Right lobe of liver (tissue), 4 donors: ENCODE data around the gene DENND2A.

Experiments
- POLR2A ChIP-seq: fragments of 450-650 bp; IDR thresholded peaks from one replicate; pipeline ENCODE4 v1.6.1; 2017; ENCODE audit warnings: antibody characterized with exemption, mild to moderate bottlenecking
- TF ChIP-seq, protein P1 (sequence below), 4 donors: fragments of 200-600 bp in 3 of 4; fragments of 450-650 bp in 1 of 4; IDR thresholded peaks; one replicate each; pipeline versions ENCODE4 v1.5.1 to v1.8.0; 2016 to 2022; ENCODE audit warnings: antibody characterized with exemption in 4 of 4, mild to moderate bottlenecking in 2 of 4
- donor health status: DM: no; HTN: no; CAD: no.
- donor health status: DM: no; HTN: no; CAD: no.
- donor health status: DM: no; HTN: yes; CAD: no.

GRCh38 chr7:140686921-140687320, 46.3 kb upstream of the DENND2A start:
- TF ChIP-seq, protein P1, sequence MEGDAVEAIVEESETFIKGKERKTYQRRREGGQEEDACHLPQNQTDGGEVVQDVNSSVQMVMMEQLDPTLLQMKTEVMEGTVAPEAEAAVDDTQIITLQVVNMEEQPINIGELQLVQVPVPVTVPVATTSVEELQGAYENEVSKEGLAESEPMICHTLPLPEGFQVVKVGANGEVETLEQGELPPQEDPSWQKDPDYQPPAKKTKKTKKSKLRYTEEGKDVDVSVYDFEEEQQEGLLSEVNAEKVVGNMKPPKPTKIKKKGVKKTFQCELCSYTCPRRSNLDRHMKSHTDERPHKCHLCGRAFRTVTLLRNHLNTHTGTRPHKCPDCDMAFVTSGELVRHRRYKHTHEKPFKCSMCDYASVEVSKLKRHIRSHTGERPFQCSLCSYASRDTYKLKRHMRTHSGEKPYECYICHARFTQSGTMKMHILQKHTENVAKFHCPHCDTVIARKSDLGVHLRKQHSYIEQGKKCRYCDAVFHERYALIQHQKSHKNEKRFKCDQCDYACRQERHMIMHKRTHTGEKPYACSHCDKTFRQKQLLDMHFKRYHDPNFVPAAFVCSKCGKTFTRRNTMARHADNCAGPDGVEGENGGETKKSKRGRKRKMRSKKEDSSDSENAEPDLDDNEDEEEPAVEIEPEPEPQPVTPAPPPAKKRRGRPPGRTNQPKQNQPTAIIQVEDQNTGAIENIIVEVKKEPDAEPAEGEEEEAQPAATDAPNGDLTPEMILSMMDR (IDR thresholded peaks at IDR 0.05), result no peak
- TF ChIP-seq POLR2A, result no peak
